ENCODE data around the gene LYRM2.

The LYRM2 gene

DNA sequence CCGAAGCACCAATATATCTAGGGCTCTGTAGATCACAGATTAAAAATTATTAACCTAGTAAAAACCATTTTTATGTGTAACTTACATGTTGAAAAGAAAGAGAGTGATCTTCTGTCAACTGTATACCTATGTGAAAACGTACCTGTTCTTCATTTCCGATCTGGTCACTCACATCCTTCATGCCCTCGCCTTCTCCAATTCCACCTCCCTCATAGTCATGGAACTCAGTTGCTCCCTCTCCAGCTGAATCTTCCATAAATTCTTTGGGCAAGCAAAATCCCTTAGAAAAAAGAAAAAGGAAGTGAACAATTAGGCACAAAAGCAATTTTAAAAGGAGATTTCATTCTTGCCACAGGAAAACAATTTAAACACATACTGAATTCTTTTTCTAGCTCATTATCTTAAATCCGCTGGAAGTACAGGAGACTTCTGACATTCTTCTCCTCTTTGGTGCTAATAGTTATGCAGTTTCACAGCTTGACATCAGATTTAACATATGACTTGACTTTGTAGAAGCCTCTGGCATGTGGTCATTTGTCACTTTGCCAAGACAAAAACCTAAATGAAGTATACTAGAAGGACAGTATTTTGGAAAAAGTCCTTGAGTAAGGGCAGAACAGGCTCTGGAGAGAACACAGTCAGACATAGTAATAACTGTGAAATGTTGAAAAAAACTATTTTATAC is 29.5 kb upstream of the LYRM2 start:
- DNase-seq (ENCODE audit: low read depth in 2 of 2): peak; percentile 6 to 54
- TF ChIP-seq, protein P1, sequence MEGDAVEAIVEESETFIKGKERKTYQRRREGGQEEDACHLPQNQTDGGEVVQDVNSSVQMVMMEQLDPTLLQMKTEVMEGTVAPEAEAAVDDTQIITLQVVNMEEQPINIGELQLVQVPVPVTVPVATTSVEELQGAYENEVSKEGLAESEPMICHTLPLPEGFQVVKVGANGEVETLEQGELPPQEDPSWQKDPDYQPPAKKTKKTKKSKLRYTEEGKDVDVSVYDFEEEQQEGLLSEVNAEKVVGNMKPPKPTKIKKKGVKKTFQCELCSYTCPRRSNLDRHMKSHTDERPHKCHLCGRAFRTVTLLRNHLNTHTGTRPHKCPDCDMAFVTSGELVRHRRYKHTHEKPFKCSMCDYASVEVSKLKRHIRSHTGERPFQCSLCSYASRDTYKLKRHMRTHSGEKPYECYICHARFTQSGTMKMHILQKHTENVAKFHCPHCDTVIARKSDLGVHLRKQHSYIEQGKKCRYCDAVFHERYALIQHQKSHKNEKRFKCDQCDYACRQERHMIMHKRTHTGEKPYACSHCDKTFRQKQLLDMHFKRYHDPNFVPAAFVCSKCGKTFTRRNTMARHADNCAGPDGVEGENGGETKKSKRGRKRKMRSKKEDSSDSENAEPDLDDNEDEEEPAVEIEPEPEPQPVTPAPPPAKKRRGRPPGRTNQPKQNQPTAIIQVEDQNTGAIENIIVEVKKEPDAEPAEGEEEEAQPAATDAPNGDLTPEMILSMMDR (IDR thresholded peaks at IDR 0.05; ENCODE audit: low read depth, low read length): no peak
- H3K4me3 ChIP-seq (replicated peaks in 1 of 2; ENCODE audit: low read depth in 2 of 2, low read length in 2 of 2): no peak overlapping the region

DNA sequence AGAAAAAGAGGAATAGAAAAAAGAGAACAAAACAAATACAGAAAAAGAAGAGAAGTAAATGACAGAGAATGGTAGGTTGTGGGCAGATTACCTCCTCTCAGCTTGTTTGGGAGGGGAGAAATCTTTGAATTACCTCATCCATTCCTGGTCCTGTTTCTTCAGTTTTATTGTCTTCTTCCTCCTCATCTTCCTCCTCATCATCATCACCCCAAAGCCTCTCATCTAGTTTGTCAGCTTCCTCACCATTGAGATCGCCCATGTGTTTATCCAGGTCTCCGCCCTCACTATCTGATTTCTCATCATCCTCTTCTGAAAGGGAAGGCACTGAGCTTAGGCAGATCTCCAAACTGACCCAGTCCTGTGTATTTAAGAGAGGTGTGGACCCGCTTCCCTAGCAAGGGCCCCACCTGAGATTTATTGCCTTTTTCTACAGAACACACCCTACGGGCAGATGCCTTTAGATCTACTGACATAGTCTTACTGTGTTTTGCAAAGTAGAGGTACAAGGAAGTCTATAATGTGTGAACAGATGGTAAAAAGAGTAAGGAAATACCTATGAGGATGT is 24.2 kb upstream of the LYRM2 start:
- no peak overlapping the region for H3K4me3 ChIP-seq (replicated peaks in 1 of 2; ENCODE audit: low read depth in 2 of 2, low read length in 2 of 2)
- TF ChIP-seq, protein P1 (IDR thresholded peaks at IDR 0.05; ENCODE audit: low read depth, low read length): no peak
- no peak for DNase-seq (ENCODE audit: low read depth in 2 of 2)

DNA sequence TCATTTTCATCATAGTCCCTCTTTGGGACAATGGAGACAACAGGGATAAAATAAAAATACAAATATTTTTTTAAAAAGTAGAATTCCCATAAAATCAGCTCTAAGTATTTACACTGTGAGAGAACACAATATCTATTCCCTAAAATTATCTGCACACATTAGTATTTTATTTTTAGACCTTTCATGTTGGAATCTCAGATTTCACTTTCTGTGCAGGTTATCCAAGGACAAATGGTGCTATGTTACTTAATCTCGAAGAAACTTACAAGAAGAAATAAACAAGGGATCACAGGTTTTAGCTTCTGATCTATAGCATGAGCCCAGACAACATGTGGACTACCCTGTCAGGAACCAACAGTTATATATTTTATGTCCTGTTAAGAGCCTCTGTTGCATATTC is 23.0 kb upstream of the LYRM2 start:
- no peak for DNase-seq (ENCODE audit: low read depth in 2 of 2)
- TF ChIP-seq, protein P1 (IDR thresholded peaks at IDR 0.05; ENCODE audit: low read depth, low read length): no peak

DNA sequence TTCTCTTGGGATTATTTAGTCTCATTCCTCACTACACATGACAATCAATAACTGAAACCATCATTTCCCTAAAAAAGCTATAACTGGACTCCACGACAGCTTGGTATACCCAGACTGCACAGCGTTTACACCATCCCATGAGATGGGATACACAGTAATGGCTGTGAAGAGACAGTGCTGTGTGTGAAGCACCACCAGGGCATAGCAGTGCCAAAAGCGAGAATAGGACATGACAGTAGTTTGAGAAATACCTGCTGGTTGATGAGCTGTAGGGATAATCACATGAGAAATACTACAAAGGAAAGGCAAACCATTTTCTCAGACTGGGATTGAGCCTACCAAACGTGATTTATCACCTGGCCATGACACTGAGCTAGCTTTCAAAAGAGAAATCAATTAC is 22.4 kb upstream of the LYRM2 start:
- no peak for DNase-seq (ENCODE audit: low read depth in 2 of 2)
- H3K4me3 ChIP-seq (replicated peaks in 1 of 2; ENCODE audit: low read depth in 2 of 2, low read length in 2 of 2): no peak overlapping the region
- TF ChIP-seq, protein P1 (IDR thresholded peaks at IDR 0.05; ENCODE audit: low read depth, low read length): no peak

More for the DNA sequence above, 23.0 kb upstream of the LYRM2 start:
- H3K4me3 ChIP-seq (replicated peaks in 1 of 2; ENCODE audit: low read depth in 2 of 2, low read length in 2 of 2): no peak overlapping the region

DNA sequence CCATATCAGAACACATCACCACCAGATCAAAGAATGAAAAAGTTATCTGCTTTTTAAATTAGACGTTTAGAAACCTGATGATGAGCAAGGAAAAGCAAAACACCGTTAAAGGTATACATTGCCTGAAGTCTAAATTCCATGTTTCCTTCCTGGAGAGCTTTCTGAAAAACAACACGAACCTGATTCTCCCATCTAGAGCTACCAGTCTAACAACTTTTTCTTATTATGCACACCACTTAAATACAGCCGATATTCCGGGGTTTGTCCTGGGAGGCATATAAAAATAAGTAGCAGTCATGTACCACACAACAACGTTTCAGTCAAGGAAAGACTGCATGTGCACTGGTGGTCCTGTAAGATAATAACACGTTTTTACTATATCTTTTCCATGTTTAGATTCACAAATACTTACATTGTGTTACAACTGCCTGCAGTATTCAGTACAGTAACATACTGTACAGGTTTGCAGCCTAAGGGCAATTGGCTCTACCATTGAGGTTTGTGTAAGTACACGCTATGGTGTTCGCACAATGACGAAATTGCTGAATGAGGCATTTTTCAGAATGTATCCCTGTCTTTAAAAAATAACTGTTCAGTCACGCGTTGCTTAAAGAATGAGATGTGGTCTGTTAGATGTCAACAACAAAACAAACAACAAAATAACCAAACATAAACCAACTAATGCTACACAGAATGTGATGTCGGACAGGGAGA is 19.1 kb upstream of the LYRM2 start:
- no peak for DNase-seq (ENCODE audit: low read depth in 2 of 2)
- no peak overlapping the region for H3K4me3 ChIP-seq (replicated peaks in 1 of 2; ENCODE audit: low read depth in 2 of 2, low read length in 2 of 2)
- TF ChIP-seq, protein P1 (IDR thresholded peaks at IDR 0.05; ENCODE audit: low read depth, low read length): no peak

DNA sequence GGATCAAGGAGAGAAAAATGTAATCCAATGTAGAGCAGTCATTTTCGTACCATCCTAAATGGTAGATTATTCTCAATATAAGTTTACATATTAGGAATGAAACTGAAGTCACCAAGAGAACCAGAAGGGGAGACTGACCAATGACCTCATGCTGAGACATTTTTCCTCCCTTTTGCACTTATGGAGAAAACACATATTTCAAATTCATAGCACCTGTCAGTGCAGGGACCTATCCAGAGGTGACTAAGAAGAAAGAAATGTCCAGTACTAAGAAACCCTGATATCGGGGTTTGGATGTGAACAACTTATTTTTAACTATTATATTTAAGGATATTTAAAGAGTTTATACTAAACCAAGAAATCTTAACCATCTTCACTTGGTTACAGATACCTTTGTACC is 16.6 kb upstream of the LYRM2 start:
- H3K4me3 ChIP-seq (replicated peaks in 1 of 2; ENCODE audit: low read depth in 2 of 2, low read length in 2 of 2): no peak overlapping the region
- DNase-seq (ENCODE audit: low read depth in 2 of 2): no peak
- TF ChIP-seq, protein P1 (IDR thresholded peaks at IDR 0.05; ENCODE audit: low read depth, low read length): no peak

All from cardiac fibroblast (primary cell).